GM19023 (cell line): ENCODE data around the gene OTOS.

ENCODE experiments used
- ATAC-seq: cut with Tn5 transposase; IDR thresholded peaks from one replicate; pipeline ENCODE4 v1.9.1; 2021; ENCODE audit warnings: mild to moderate bottlenecking, moderate library complexity; ENCODE audit not compliant: unreplicated experiment

OTOS gene

GRCh38 chr2:240137596-240138253 is 2.7 kb downstream of the OTOS start:
- ATAC-seq: no peak

GRCh38 chr2:240136671-240137292 is 3.7 kb downstream of the OTOS start:
- ATAC-seq: peak; percentile 13

DNA sequence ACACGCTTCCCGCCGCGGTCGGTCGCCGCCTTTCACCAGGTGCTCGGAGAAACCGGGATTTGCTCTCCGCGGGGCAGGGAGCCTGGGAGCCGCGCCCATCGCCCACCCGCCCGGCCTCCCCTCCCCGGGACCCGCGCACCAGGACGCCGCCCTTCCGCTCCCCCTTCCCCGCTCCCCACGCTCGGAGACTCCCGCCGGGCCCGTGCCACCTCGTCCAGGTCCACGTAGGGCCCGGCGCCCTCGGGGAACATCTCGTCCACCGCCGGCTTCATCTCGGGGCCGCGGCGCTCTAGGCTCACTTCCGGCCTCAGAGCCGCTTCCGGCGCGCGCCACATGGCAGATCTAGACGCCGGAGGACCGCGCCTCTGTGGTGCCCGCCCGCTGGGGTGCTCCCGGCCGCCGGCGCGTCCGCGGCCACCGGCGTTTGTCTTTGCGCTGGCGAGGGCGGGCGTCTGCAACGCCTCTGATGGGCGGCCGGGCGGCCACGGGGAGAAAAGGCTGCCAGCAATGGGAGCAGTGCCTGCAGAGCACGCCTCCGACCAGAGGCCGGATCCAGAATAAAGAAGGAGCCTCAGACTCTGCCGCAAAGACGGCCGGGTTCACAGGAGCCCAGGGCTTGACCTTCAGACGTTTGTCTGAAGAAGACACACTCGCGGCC is 4.3 kb downstream of the OTOS start, which contains the start of gene COPS9:
Gene COPS9, minus strand, starts transcription at position 293 of the 658 bp plus-strand sequence. Its CDS starts 21 bp downstream, at position 272.
- ATAC-seq: peak; percentile 95

DNA sequence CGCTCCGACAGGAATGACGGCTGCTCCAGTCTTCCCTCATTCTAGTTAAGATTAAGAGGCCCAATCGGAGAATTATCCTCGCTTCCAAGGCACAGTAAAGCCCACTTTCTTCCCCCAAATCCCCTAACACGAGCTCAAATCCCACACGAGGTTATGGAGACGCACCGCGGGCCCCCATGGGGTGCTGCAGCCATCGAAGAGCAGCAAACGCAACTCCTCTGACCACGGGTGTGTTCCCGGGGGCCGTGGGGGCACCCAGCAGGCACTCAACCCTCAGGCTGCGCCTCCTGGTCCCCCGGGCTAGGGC is 4.8 kb downstream of the OTOS start:
- ATAC-seq: peak; percentile 33

GRCh38 chr2:240134956-240135520 is 5.4 kb downstream of the OTOS start:
- ATAC-seq: no peak

- no peak for ATAC-seq
Observed at GRCh38 chr2:240134466-240134865, 6.0 kb downstream of the OTOS start.

GRCh38 chr2:240133401-240133800 is 7.1 kb downstream of the OTOS start:
- no peak for ATAC-seq

DNA sequence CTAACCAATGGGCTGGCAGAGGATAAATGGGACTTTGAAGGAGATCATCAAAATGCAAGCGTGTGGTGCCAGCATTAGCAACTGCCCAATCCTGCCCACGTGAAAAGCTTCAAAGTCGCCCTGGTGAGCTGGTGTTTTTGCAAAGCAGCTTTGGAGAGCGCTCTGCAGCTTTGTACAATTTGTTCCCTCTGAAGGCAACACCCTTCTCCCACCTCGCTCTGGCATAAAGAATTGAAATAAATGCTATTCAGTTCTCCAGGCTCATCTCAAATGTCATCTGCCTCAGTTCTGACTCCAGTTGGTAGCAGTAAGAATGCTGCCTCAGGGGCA is 7.8 kb downstream of the OTOS start:
- no peak for ATAC-seq

DNA sequence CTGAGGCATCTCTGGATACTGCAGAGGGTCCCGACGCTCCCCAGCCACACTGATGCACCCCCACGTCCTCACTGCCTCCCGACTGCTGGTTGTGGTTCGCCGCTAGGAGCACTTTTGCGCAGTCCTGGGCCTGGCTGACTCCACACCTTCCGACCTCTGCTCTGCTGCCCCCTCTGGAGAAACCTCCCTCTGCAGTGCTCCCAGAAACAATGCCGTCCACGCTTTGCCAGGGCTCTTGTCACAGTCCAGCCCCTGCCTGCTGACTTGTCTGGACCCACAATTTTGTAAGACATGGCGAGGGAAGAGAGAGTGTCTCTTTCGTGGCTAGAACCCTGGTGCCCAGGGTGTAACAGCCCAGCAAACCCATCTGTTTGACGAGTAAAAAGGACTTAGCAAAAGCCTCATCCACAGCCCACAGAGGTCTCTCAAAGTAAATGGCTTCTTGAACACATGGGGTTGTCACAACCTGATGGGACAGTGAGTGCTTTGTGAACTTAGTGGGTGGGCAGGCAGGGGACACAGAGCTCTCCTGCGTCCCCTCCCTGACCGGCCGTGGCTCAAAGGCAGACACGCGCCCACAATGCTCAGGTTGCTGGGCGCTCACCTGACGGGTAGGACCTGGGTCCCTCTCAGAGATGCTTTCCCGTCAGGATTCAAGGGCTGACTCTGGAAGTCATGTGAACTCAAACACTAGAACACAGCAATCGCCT is 8.4 kb downstream of the OTOS start:
- ATAC-seq: no peak

- no peak for ATAC-seq
Observed at GRCh38 chr2:240131296-240131695, 9.2 kb downstream of the OTOS start.

DNA sequence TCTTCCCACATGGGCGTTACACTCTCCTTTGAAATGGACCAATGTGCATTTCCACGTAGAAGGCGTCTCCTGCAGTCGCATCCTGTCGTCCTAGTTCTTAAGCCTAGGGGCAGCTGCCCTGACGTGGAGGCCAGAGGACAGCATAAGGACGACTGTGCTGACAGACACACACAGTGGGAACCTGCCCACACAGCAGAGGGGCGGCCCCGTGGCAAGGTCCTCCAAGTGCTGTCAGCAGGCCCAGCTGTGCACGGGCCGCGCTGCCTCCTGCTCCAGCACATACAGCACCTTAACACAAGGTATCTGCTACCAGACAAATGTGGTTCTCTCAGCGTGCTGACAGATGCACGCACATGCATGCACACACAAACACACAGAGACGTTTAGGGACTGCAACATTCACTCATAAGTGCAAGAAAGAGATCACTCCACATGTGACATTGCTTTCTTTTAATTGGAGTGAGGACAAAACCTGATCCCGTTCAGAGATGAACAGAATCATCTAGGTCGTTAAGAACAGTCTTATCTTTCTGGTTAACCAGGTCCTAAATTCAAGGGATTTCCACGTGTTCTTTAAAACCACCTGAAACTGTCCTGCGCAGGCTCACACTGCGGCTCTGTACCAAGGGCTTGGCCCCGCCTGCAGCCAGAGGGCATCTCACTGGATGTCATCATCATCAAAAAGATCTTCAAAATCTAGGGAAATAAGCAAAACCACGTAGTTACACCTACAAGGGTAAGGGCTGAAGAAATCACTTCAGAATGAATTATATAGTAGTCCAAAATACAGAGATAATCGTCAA is 9.9 kb downstream of the OTOS start:
- ATAC-seq: no peak

- no peak for ATAC-seq
Observed at GRCh38 chr2:240129731-240130392, 10.6 kb downstream of the OTOS start.

DNA sequence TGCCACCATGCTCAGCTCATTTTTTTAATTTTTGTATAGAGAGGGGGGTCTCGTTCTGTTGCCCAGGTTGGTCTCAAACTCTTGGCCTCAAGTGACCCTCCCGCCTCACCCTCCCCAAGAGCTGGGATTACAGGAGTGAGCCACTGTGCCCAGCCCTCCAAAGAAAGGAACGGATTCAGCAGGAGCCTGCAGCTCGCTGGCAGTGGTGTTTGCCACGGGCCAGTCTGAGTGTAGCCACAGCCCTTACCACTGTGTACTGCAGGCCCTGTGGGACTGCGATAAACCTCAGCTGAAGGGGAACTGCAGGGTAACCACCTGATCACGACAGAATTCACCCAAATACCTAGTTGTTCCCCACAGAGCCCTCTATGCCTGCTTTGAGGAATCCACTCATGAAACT is 11.1 kb downstream of the OTOS start:
- ATAC-seq: no peak

DNA sequence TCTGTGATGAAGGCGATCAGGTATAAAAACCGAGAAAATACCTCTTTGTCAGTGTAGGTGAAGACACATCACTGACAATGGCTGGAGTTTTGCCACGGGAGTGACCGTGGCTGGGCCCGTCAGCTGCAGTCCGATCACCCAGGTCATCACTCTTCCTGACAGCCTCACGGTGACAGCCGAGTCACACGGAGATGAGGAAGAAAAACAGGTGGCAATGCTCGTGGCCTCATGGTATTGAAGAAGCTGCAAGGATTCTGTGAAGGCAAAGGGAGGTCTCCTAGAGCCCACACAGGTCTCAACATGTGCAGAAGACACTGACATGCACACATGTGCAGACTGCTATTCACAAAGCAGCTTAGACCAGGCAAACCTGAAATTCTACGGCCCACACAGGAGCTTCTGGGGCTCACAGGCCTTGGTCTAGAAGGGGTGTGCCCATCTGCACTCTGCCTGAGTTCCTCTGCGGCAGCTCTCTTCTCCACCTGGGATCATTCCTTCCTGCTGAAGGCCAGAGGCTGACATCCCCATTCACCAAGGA is 11.8 kb downstream of the OTOS start:
- ATAC-seq: no peak

DNA sequence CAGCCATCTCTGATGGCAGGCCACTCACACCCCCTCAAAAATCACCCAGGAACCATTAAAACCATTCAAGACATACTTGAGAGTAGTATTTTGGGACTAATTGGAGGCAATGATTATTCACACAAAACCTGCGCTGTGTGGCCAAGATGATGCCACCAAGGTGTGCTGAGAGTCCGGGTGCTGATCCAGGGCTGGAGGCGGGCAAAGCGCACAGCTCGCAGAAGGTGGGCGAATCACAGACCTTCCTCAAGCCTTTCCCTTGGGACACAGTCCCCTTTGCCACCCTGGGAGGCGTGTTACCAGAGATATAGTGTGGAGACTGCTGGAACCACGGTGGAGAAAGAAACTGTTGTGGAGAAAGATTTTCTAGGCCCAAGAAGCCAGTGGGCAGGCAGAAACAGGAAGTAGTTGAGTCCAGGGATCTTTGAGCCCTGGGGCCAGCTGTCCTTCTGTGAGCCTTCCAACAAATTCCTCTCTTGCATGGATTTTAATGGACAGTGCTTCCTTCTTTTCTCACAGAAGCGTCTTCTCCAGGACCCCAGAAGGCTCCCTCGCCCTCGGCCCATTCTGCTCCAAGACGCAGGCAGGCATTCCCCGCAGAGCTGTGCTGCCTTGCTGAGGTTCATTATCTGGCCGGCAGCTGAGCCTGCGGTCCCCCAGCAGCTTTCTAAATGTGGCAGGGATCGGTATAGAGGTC is 12.4 kb downstream of the OTOS start:
- no peak for ATAC-seq

GRCh38 chr2:240127191-240127750 is 13.2 kb downstream of the OTOS start:
- ATAC-seq: no peak

DNA sequence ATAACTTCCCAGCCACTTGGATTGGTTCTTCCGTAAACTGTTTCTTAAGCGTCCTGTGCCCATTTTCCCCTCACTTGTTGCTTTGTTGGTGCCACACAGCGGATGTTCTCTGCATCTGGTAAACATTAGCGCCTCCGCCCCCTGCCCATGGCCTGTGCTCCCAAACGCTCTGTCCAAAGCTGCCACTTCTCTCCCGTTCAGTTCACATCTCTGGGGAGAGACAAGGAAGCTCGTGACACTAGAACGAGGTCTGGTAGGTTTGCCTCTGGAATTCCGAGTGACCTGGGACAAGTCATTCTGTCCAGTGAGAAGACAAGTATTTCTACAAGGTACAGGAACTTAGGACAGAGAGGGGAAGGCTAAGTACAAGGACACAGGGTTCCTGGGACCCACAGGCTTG is 13.7 kb downstream of the OTOS start:
- no peak for ATAC-seq

DNA sequence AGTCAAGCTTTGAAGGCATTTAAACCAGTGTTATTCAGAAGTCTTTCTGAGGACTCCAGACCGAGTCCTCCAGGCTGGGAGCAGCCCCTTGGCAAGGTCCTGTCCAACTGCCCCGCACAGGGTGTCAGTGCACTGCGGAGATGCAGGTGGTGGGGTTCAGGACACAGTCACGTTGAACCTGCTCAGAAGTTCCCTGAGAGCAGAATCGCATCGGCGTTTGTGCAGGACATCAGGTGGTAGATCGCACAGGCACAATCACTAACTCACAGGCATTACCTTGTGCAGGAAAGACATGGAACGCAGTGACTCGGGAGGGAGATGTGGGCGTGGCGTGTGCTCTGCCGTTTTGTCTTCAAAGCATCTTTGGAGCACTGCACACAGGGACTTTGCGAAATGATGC is 14.7 kb downstream of the OTOS start:
- ATAC-seq: no peak

DNA sequence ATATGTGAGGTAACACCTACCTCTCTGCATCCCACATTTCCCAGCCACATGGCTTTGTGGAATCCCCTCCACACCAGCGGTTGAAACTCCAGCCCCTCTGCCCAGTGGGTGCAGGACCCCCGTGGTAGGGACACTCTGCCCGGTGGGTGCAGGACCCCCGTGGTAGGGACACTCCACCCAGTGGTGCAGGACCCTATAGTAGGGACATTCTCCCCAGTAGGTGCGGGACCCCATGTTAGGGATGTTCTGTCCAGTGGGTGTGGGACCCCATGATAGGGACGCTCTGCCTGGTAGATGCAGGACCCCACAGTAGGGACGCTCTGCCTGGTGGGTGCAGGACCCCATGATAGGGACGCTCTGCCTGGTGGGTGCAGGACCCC is 15.8 kb downstream of the OTOS start:
- ATAC-seq: no peak
